ENCODE measurements around the gene INTS13.

INTS13 gene

GRCh38 chr12:26953447-26953846 is 15.7 kb upstream of the INTS13 start:
- peaks cover 3 to 7% of the 10 kb centered on the region in 2 experiments for H3K36me3 ChIP-seq (ENCODE audit: control insufficient read depth in 1 of 2, insufficient read depth in 2 of 2, low read length in 2 of 2)
- H3K4me1 ChIP-seq (ENCODE audit: control insufficient read depth in 1 of 2, insufficient read depth in 2 of 2, low read length in 2 of 2), result no peaks in the 10 kb centered on the region
- no peak overlapping the region for H2BK5ac ChIP-seq (ENCODE audit: low read depth, low read length, poor library complexity)
- DNase-seq, result peak; percentile 8 to 38
- no peak overlapping the region for H3K23ac ChIP-seq (ENCODE audit: low read length)
- H3K4me3 ChIP-seq (ENCODE audit: low read depth, low read length), result no peak overlapping the region
- no peak overlapping the region for H2BK12ac ChIP-seq (ENCODE audit: low read length)
- no peaks in the 10 kb centered on the region for H3K79me2 ChIP-seq (ENCODE audit: control insufficient read depth, insufficient read depth, low read length, poor library complexity)
- no peaks in the 10 kb centered on the region for H3K9me3 ChIP-seq (ENCODE audit: insufficient read depth, low read depth, low read length)
- H3K4me2 ChIP-seq (ENCODE audit: low read length), result no peak overlapping the region
- no peak overlapping the region for H3K27ac ChIP-seq (ENCODE audit: low read depth, low read length)
- no peak overlapping the region for H3K14ac ChIP-seq (ENCODE audit: low read length)
- no peaks in the 10 kb centered on the region for H3K79me1 ChIP-seq (ENCODE audit: low read length)
- no peak overlapping the region for H4K91ac ChIP-seq (ENCODE audit: low read depth, low read length)
- no peak overlapping the region for H3K9ac ChIP-seq (ENCODE audit: low read length)
- no CpG with 5 or more reads among the region's 1 CpG for WGBS (ENCODE audit: extremely low coverage, insufficient coverage, insufficient read length)
- no peak overlapping the region for H3K4ac ChIP-seq (ENCODE audit: low read depth, low read length)
- H3K27me3 ChIP-seq (ENCODE audit: insufficient read depth, low read length), result no peaks in the 10 kb centered on the region
- no peak overlapping the region for H4K8ac ChIP-seq (ENCODE audit: low read depth, low read length)
- no peak overlapping the region for H2AK5ac ChIP-seq (ENCODE audit: low read length)
- H4K12ac ChIP-seq (ENCODE audit: low read depth, low read length), result no peak overlapping the region
- H3K18ac ChIP-seq (ENCODE audit: low read length), result no peak overlapping the region
- no peak overlapping the region for H2BK120ac ChIP-seq (ENCODE audit: insufficient read depth, low read length, poor library complexity)
- no peak overlapping the region for H2AFZ ChIP-seq (ENCODE audit: insufficient read depth, low read length, poor library complexity)

- Histone ChIP-seq H4K8ac (ENCODE audit: low read depth, low read length) (no peak overlapping the region), H2BK12ac (ENCODE audit: low read length) (no peak overlapping the region), H2BK5ac (ENCODE audit: low read depth, low read length, poor library complexity) (no peak overlapping the region), H3K4me1 (ENCODE audit: control insufficient read depth in 1 of 2, insufficient read depth in 2 of 2, low read length in 2 of 2) (no peaks in the 10 kb centered on the region), H3K4ac (ENCODE audit: low read depth, low read length) (no peak overlapping the region), H3K27ac (ENCODE audit: low read depth, low read length) (no peak overlapping the region), H3K14ac (ENCODE audit: low read length) (no peak overlapping the region), H3K9me3 (ENCODE audit: insufficient read depth, low read depth, low read length) (no peaks in the 10 kb centered on the region), H2BK120ac (ENCODE audit: insufficient read depth, low read length, poor library complexity) (no peak overlapping the region), H3K4me2 (ENCODE audit: low read length) (no peak overlapping the region), H4K91ac (ENCODE audit: low read depth, low read length) (no peak overlapping the region), H3K27me3 (ENCODE audit: insufficient read depth, low read length) (no peaks in the 10 kb centered on the region), H3K36me3 (ENCODE audit: control insufficient read depth in 1 of 2, insufficient read depth in 2 of 2, low read length in 2 of 2) (no peaks in the 10 kb centered on the region), H2AK5ac (ENCODE audit: low read length) (no peak overlapping the region), H4K12ac (ENCODE audit: low read depth, low read length) (no peak overlapping the region), H3K9ac (ENCODE audit: low read length) (no peak overlapping the region), H3K79me1 (ENCODE audit: low read length) (no peaks in the 10 kb centered on the region), H3K79me2 (ENCODE audit: control insufficient read depth, insufficient read depth, low read length, poor library complexity) (peaks cover 2% of the 10 kb centered on the region), H3K23ac (ENCODE audit: low read length) (no peak overlapping the region), H3K18ac (ENCODE audit: low read length) (no peak overlapping the region), H2AFZ (ENCODE audit: insufficient read depth, low read length, poor library complexity) (no peak overlapping the region), H3K4me3 (ENCODE audit: low read depth, low read length) (no peak overlapping the region)
- no CpG with 5 or more reads among the region's 1 CpG for WGBS (ENCODE audit: extremely low coverage, insufficient coverage, insufficient read length)
- no peak for DNase-seq
Measured at GRCh38 chr12:26948309-26948708, 10.5 kb upstream of the INTS13 start.

GRCh38 chr12:26941215-26941594 is 3.4 kb upstream of the INTS13 start:
- no peak overlapping the region for H3K9ac ChIP-seq (ENCODE audit: low read length)
- no peak overlapping the region for H3K23ac ChIP-seq (ENCODE audit: low read length)
- no peak overlapping the region for H3K14ac ChIP-seq (ENCODE audit: low read length)
- WGBS (ENCODE audit: extremely low coverage, insufficient coverage, insufficient read length), result no CpG with 5 or more reads among the region's 1 CpG
- no peaks in the 10 kb centered on the region for H3K27me3 ChIP-seq (ENCODE audit: insufficient read depth, low read length)
- H3K79me1 ChIP-seq (ENCODE audit: low read length), result peaks cover 5% of the 10 kb centered on the region
- H2BK12ac ChIP-seq (ENCODE audit: low read length), result no peak overlapping the region
- no peak for DNase-seq
- no peak overlapping the region for H3K4me2 ChIP-seq (ENCODE audit: low read length)
- H3K27ac ChIP-seq (ENCODE audit: low read depth, low read length), result no peak overlapping the region
- H3K79me2 ChIP-seq (ENCODE audit: control insufficient read depth, insufficient read depth, low read length, poor library complexity), result peaks cover 7% of the 10 kb centered on the region
- no peak overlapping the region for H2AFZ ChIP-seq (ENCODE audit: insufficient read depth, low read length, poor library complexity)
- H3K9me3 ChIP-seq (ENCODE audit: insufficient read depth, low read depth, low read length), result no peaks in the 10 kb centered on the region
- no peak overlapping the region for H4K12ac ChIP-seq (ENCODE audit: low read depth, low read length)
- H2BK120ac ChIP-seq (ENCODE audit: insufficient read depth, low read length, poor library complexity), result no peak overlapping the region
- no peak overlapping the region for H3K18ac ChIP-seq (ENCODE audit: low read length)
- H3K36me3 ChIP-seq (ENCODE audit: control insufficient read depth in 1 of 2, insufficient read depth in 2 of 2, low read length in 2 of 2), result no peaks in the 10 kb centered on the region
- no peak overlapping the region for H3K4me3 ChIP-seq (ENCODE audit: low read depth, low read length)
- peaks cover 0 to 3% of the 10 kb centered on the region in 2 experiments for H3K4me1 ChIP-seq (ENCODE audit: control insufficient read depth in 1 of 2, insufficient read depth in 2 of 2, low read length in 2 of 2)
- no peak overlapping the region for H2AK5ac ChIP-seq (ENCODE audit: low read length)
- H3K4ac ChIP-seq (ENCODE audit: low read depth, low read length), result no peak overlapping the region
- H4K8ac ChIP-seq (ENCODE audit: low read depth, low read length), result no peak overlapping the region
- no peak overlapping the region for H4K91ac ChIP-seq (ENCODE audit: low read depth, low read length)
- no peak overlapping the region for H2BK5ac ChIP-seq (ENCODE audit: low read depth, low read length, poor library complexity)

GRCh38 chr12:26940516-26941214 is 2.9 kb upstream of the INTS13 start:
- no peak overlapping the region for H4K91ac ChIP-seq (ENCODE audit: low read depth, low read length)
- no peak overlapping the region for H3K4ac ChIP-seq (ENCODE audit: low read depth, low read length)
- H2AFZ ChIP-seq (ENCODE audit: insufficient read depth, low read length, poor library complexity), result no peak overlapping the region
- H3K79me2 ChIP-seq (ENCODE audit: control insufficient read depth, insufficient read depth, low read length, poor library complexity), result peaks cover 6% of the 10 kb centered on the region
- H2BK120ac ChIP-seq (ENCODE audit: insufficient read depth, low read length, poor library complexity), result no peak overlapping the region
- no peak overlapping the region for H3K18ac ChIP-seq (ENCODE audit: low read length)
- H3K27ac ChIP-seq (ENCODE audit: low read depth, low read length), result no peak overlapping the region
- no peak for DNase-seq
- H3K9ac ChIP-seq (ENCODE audit: low read length), result no peak overlapping the region
- peaks cover 5% of the 10 kb centered on the region for H3K79me1 ChIP-seq (ENCODE audit: low read length)
- no peak overlapping the region for H3K4me3 ChIP-seq (ENCODE audit: low read depth, low read length)
- no peak overlapping the region for H2BK5ac ChIP-seq (ENCODE audit: low read depth, low read length, poor library complexity)
- no peak overlapping the region for H3K23ac ChIP-seq (ENCODE audit: low read length)
- H3K4me1 ChIP-seq (ENCODE audit: control insufficient read depth in 1 of 2, insufficient read depth in 2 of 2, low read length in 2 of 2), result peaks cover 0 to 3% of the 10 kb centered on the region in 2 experiments
- no peaks in the 10 kb centered on the region for H3K36me3 ChIP-seq (ENCODE audit: control insufficient read depth in 1 of 2, insufficient read depth in 2 of 2, low read length in 2 of 2)
- no peak overlapping the region for H3K14ac ChIP-seq (ENCODE audit: low read length)
- WGBS (ENCODE audit: extremely low coverage, insufficient coverage, insufficient read length), result no CpG with 5 or more reads among the region's 3 CpGs
- H2BK12ac ChIP-seq (ENCODE audit: low read length), result no peak overlapping the region
- no peak overlapping the region for H2AK5ac ChIP-seq (ENCODE audit: low read length)
- H3K4me2 ChIP-seq (ENCODE audit: low read length), result no peak overlapping the region
- no peak overlapping the region for H4K8ac ChIP-seq (ENCODE audit: low read depth, low read length)
- no peaks in the 10 kb centered on the region for H3K27me3 ChIP-seq (ENCODE audit: insufficient read depth, low read length)
- no peak overlapping the region for H4K12ac ChIP-seq (ENCODE audit: low read depth, low read length)
- no peaks in the 10 kb centered on the region for H3K9me3 ChIP-seq (ENCODE audit: insufficient read depth, low read depth, low read length)
